Kidney (tissue), 14 donors: Measurements from ENCODE around the gene KCTD2. TPM values are rescaled to one million over a fixed set of nuclear protein-coding genes. Genes with fewer than 3 reads are reported as not detected.
"Not testable (repeated sequence)": the region's sequence is repeated elsewhere in the genome, so short reads cannot be mapped to it uniquely, and the experiment has no call there.

ENCODE experiments used
- DNase-seq, 5 donors: peaks; one replicate each; pipeline ENCODE4 v3.0.0-alpha.2; 2013 to 2020
- FAIRE-seq: peaks from 2 replicates; lab custom pipeline; 2012; peaks lifted over from hg19 to GRCh38; lab: Jason Lieb, UNC
- H3K27ac ChIP-seq, 2 donors: one replicate each; pipeline ENCODE4 v1.7.0; 2013; ENCODE audit warnings: low read depth in 2 of 2, low read length in 2 of 2, inconsistent platforms in 1 of 2
- H3K27me3 ChIP-seq: one replicate; pipeline ENCODE4 v1.7.1; 2013; ENCODE audit warnings: low read length, inconsistent platforms; ENCODE audit not compliant: control insufficient read depth, insufficient read depth
- H3K36me3 ChIP-seq, 3 donors: one replicate each; pipeline versions ENCODE4 v1.7.0 to v1.7.1; 2013; ENCODE audit warnings: low read length in 3 of 3, control low read depth in 1 of 3, inconsistent platforms in 1 of 3; ENCODE audit not compliant: insufficient read depth in 3 of 3, control insufficient read depth in 2 of 3
- H3K4me1 ChIP-seq, 3 donors: one replicate each; pipeline versions ENCODE4 v1.7.0 to v1.7.1; 2013; ENCODE audit warnings: low read length in 3 of 3, inconsistent platforms in 1 of 3, low read depth in 1 of 3; ENCODE audit not compliant: control insufficient read depth in 2 of 3, insufficient read depth in 2 of 3
- H3K4me3 ChIP-seq, 3 donors: one replicate each; pipeline versions ENCODE4 v1.7.0 to v1.8.1; 2013; ENCODE audit warnings: low read length in 3 of 3, control low read depth in 1 of 3, inconsistent platforms in 1 of 3
- H3K9ac ChIP-seq, 3 donors: one replicate each; pipeline versions ENCODE4 v1.7.0 to v1.7.1; 2013; ENCODE audit warnings: low read length in 3 of 3, control low read depth in 1 of 3, inconsistent platforms in 1 of 3
- H3K9me3 ChIP-seq, 3 donors: one replicate each; pipeline versions ENCODE4 v1.7.0 to v1.7.1; 2013; ENCODE audit warnings: low read length in 3 of 3, control low read depth in 1 of 3, inconsistent platforms in 1 of 3; ENCODE audit not compliant: control insufficient read depth in 2 of 3, insufficient read depth in 1 of 3
- intact Hi-C: fragments of 100-400 bp; cut with DNase I; formaldehyde crosslinking; loops from one replicate; pipeline ENCODE4 v1.11.1; 2022
- polyA plus RNA-seq: library from polyadenylated mRNA; stranded (reverse); fragments of 350-450 nt; fragmentation: Illumina TruSeq; extraction: RNeasy Lipid Tissue Mini Kit (QIAGEN cat#74804); gene quantifications from one replicate; pipeline ENCODE4 v1.2.3, GENCODE V29; 2014; ENCODE audit warnings: low read depth, low replicate concordance; ENCODE audit not compliant: insufficient read depth
- total RNA-seq: library from RNA; stranded (reverse); fragmentation: NEBNext Ultra II Directional; extraction: Animal tissue kit (Norgen Biotek cat#: 25700); gene quantifications from one replicate; pipeline ENCODE4 v1.2.1, GENCODE V29; 2021
- TF ChIP-seq, protein P1 (sequence below): IDR thresholded peaks from 3 replicates; pipeline ENCODE4 v1.5.1; 2012; ENCODE audit warnings: mild to moderate bottlenecking, moderate library complexity, borderline replicate concordance; ENCODE audit not compliant: insufficient read depth; ENCODE audit errors: extremely low read depth
- donor health status: control.
- donor health status: control.
- donor health status: control.
- donor health status: control.
- donor health status: control.
- donor health status: DM: yes; HTN: yes; CAD: no.
- donor health status: Normal renal cell carcinoma (clear cell type).

KCTD2 gene
- total and polyA plus RNA-seq, 2 donors from 2014 or later: 26.0 to 30.2 TPM

DNA sequence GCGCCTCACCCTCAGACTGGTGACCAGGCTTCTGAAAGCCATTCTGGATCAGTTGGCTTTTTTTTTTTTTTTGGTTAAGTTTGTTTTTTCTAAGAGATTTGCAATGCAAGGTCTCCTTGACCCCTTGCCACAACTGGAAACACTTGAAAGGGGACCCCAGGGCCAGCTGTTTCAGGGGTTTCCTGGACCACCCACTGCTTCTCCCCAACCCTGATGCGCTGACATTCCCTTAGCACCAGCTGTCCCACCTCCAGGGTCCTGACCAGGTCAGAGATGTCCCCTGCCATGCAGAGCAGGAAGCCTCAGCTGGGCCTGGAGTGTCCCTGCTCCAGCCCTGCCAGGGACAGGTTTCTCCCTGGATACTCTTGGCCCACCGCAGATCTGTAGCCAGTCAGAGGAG is 42.7 kb upstream of the KCTD2 start:
- H3K9ac ChIP-seq: no peak overlapping the region
- H3K36me3 ChIP-seq: peaks cover 0 to 7% (median 4%) of the 10 kb centered on the region in 3 donors
- FAIRE-seq (no peak), DNase-seq (no peak)
- no peaks in the 10 kb centered on the region for H3K4me1 ChIP-seq
- no peak overlapping the region for H3K4me3 ChIP-seq
- TF ChIP-seq, protein P1, sequence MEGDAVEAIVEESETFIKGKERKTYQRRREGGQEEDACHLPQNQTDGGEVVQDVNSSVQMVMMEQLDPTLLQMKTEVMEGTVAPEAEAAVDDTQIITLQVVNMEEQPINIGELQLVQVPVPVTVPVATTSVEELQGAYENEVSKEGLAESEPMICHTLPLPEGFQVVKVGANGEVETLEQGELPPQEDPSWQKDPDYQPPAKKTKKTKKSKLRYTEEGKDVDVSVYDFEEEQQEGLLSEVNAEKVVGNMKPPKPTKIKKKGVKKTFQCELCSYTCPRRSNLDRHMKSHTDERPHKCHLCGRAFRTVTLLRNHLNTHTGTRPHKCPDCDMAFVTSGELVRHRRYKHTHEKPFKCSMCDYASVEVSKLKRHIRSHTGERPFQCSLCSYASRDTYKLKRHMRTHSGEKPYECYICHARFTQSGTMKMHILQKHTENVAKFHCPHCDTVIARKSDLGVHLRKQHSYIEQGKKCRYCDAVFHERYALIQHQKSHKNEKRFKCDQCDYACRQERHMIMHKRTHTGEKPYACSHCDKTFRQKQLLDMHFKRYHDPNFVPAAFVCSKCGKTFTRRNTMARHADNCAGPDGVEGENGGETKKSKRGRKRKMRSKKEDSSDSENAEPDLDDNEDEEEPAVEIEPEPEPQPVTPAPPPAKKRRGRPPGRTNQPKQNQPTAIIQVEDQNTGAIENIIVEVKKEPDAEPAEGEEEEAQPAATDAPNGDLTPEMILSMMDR: no peak
- intact Hi-C loops: no loop called here
- no peaks in the 10 kb centered on the region for H3K9me3 ChIP-seq
- no peaks in the 10 kb centered on the region for H3K27me3 ChIP-seq
- no peak overlapping the region for H3K27ac ChIP-seq

DNA sequence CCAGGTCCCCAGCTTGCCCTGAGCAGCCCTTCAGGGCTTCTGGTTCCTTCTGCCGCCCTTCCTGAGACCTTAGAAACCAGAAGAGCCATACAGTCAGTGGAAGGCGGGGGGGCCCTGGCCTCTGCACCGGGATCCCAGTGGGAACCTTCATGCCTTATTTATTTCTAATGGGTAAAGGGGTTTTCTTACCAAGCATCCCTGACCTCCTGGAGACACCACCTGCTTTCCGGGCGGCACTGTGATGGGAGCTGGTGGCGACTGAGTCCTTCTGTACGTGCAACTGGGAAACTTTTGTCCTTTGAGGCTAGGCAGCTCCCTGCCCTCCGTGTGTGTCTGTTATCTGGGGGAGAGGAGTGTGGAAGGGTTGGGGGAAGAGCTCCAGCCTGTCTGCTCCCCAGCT is 41.7 kb upstream of the KCTD2 start:
- Histone ChIP-seq H3K9me3 (no peaks in the 10 kb centered on the region), H3K9ac (no peak overlapping the region), H3K36me3 (peaks cover 0 to 4% (median 4%) of the 10 kb centered on the region in 3 donors), H3K4me1 (no peaks in the 10 kb centered on the region), H3K27ac (no peak overlapping the region), H3K27me3 (no peaks in the 10 kb centered on the region), H3K4me3 (no peak overlapping the region)
- DNase-seq (no peak), FAIRE-seq (no peak)
- TF ChIP-seq, protein P1: no peak
- intact Hi-C loops: no loop called here

DNA sequence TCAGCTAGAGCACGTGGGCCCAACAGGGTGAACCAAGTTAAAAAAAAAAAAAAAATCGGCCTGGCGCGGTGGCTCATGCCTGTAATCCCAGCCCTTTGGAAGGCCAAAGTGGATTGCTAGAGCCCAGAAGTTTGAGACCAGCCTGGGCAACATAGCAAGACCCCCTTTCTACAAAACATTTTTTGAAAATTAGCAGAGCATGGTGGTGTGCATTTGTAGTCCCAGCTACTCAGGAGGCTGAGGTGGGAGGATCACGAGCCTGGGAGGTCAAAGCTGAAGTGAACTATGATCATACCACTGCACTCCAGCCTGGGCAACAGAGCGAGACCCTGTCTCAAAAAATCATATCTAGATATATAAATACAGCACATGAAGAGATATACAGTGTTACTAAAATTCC is 40.9 kb upstream of the KCTD2 start:
- H3K4me3 ChIP-seq, H3K36me3 ChIP-seq, DNase-seq, H3K4me1 ChIP-seq, FAIRE-seq, H3K9me3 ChIP-seq, H3K27me3 ChIP-seq, H3K9ac ChIP-seq, H3K27ac ChIP-seq, intact Hi-C loops: not testable (repeated sequence)

DNA sequence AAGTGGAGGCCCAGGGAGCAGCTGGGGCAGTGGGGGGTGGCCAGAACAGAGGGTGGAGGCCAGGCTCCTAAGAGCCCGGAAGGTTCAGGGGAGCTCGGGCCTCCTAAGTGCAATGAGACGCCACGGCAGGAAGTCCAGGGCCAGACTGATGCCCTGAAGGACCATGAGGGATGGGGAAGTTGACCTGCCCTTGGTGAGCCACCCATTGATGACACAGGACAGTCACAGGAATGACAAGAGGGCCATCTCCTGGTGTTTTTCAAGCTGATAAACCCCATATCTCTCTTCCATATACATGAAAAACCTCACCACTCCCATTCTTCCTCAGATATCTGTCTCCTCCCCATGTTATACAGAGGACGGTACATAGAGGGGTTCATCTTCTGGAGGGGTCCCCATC is 40.4 kb upstream of the KCTD2 start:
- TF ChIP-seq, protein P1: no peak

More for the DNA sequence above, 40.4 kb upstream of the KCTD2 start:
- FAIRE-seq (no peak), DNase-seq (no peak)
- no peak overlapping the region for H3K27ac ChIP-seq
- H3K4me1 ChIP-seq: peaks cover 0 to 4% (median 0%) of the 10 kb centered on the region in 3 donors
- intact Hi-C loops: no loop called here
- no peaks in the 10 kb centered on the region for H3K27me3 ChIP-seq
- no peak overlapping the region for H3K4me3 ChIP-seq
- no peak overlapping the region for H3K9ac ChIP-seq
- H3K36me3 ChIP-seq: peaks cover 0 to 4% (median 1%) of the 10 kb centered on the region in 3 donors
- H3K9me3 ChIP-seq: no peaks in the 10 kb centered on the region
